ENCODE data around the gene HRAS. TPM values are rescaled to one million over a fixed set of nuclear protein-coding genes. Genes with fewer than 3 reads are reported as not detected.

HRAS gene
- total and polyA plus RNA-seq, 8 donors, result 10.4 to 130 (median 21.7) TPM

GRCh38 chr11:512761-513595 is 22.4 kb downstream of the HRAS start:
- Histone ChIP-seq H3K27me3 (no peaks in the 10 kb centered on the region), H3K4me3 (no peak overlapping the region), H3K4me1 (peaks cover 0 to 2% (median 0%) of the 10 kb centered on the region in 3 donors), H3K9me3 (no peaks in the 10 kb centered on the region), H3K36me3 (no peaks in the 10 kb centered on the region), H3K27ac (no peak overlapping the region)
- DNase-seq (no peak), FAIRE-seq (no peak), ATAC-seq (no peak)
- WGBS, 2 donors, result 92 to 96% methylated on average over 29 of the region's 29 CpGs
- intact Hi-C loops (cut with DNase I), result no loop called here
- TF ChIP-seq CTCF (IDR thresholded peaks at IDR 0.05), result no peak

GRCh38 chr11:508956-509355 is 26.4 kb downstream of the HRAS start:
- H3K36me3 ChIP-seq, result no peaks in the 10 kb centered on the region
- DNase-seq (peak in 1 of 6 donors; percentile 56), FAIRE-seq (no peak), ATAC-seq (no peak)
- H3K4me1 ChIP-seq, result peaks cover 5 to 16% (median 11%) of the 10 kb centered on the region in 3 donors
- no peaks in the 10 kb centered on the region for H3K27me3 ChIP-seq
- no peak for TF ChIP-seq CTCF (IDR thresholded peaks at IDR 0.05)
- intact Hi-C loops (cut with DNase I), result no loop called here
- no peak overlapping the region for H3K4me3 ChIP-seq
- 90 to 91% methylated on average over 5 of the region's 5 CpGs for WGBS, 2 donors
- no peaks in the 10 kb centered on the region for H3K9me3 ChIP-seq
- H3K27ac ChIP-seq, result no peak overlapping the region

- Histone ChIP-seq H3K27me3 (no peaks in the 10 kb centered on the region), H3K4me1 (peaks cover 5 to 16% (median 11%) of the 10 kb centered on the region in 3 donors), H3K4me3 (peak overlapping the region; percentile 37 to 63 (median 54)), H3K27ac (peak overlapping the region; percentile 92 to 99 (median 96)), H3K9me3 (no peaks in the 10 kb centered on the region), H3K36me3 (no peaks in the 10 kb centered on the region)
- 47 to 49% methylated on average over 45 of the region's 45 CpGs for WGBS, 2 donors
- ATAC-seq (no peak), FAIRE-seq (no peak), DNase-seq (peak in 3 of 6 donors; percentile 40 to 53 (median 49))
- intact Hi-C loops (cut with DNase I), result no loop called here
- TF ChIP-seq CTCF (IDR thresholded peaks at IDR 0.05), result no peak
Measured at GRCh38 chr11:507727-508515, 27.5 kb downstream of the HRAS start.

- ATAC-seq (peak; percentile 83 to 92 (median 88)), DNase-seq (peak; percentile 96 to 100 (median 99)), FAIRE-seq (no peak)
- WGBS, 2 donors, result 1% methylated on average over 60 to 93 of the region's 93 CpGs
- intact Hi-C loops (cut with DNase I), result no loop called here
- no peaks in the 10 kb centered on the region for H3K36me3 ChIP-seq
- peaks cover 5 to 16% (median 11%) of the 10 kb centered on the region in 3 donors for H3K4me1 ChIP-seq
- peak within 1 kb of the TSS; percentile 92 to 99 (median 96) for H3K27ac ChIP-seq
- H3K4me3 ChIP-seq, result peak within 1 kb of the TSS; percentile 54 to 86 (median 59)
- no peak for TF ChIP-seq CTCF (IDR thresholded peaks at IDR 0.05)
- no peaks in the 10 kb centered on the region for H3K27me3 ChIP-seq
- no peaks in the 10 kb centered on the region for H3K9me3 ChIP-seq
Measured at GRCh38 chr11:506995-507726, 28.2 kb downstream of the HRAS start, which contains the start of gene RNH1. Gene RNH1, minus strand, starts transcription at chr11:507242. Its CDS starts 5,080 bp downstream, at chr11:502162.

Data from pancreas (tissue), 10 donors.